Activated T-cell treated with anti-CD3 and anti-CD28 coated beads for 1 hour (primary cell): Measurements from ENCODE around the gene TACR1.
"Not testable (repeated sequence)": the region's sequence is repeated elsewhere in the genome, so short reads cannot be mapped to it uniquely, and the experiment has no call there.

Source experiments
- DNase-seq: peaks from one replicate; pipeline ENCODE4 v3.0.0-alpha.2; 2020; ENCODE audit warnings: low read depth

The TACR1 gene

GRCh38 chr2:75194184-75194868 is 5.0 kb downstream of the TACR1 start:
- DNase-seq, result no peak

DNA sequence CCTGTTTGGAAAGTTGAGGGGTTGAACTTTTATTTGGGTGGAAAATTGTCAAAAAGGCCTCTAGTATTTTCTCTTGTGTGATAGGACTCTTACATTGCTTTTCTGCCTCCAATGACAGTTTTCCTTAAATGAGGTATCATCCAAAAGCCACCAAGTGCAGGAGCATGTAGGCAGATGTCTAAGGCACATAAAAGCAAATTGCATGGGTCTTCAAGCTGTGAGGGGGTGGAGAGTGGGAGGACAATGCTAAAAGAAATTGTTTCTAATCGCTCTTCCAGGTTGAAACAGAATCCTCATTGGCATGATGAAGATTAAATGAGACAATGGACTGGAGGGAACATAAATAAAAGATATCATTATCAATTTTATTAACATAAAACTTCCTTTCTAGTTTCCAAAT is 6.8 kb downstream of the TACR1 start:
- DNase-seq, result no peak

- DNase-seq, result no peak
These were observed 8.9 kb downstream of the TACR1 start for GRCh38 chr2:75190271-75190990.

- no peak for DNase-seq
These were observed 12.5 kb downstream of the TACR1 start for GRCh38 chr2:75186821-75187220.

GRCh38 chr2:75182606-75183005 is 16.7 kb downstream of the TACR1 start:
- DNase-seq, result no peak

DNA sequence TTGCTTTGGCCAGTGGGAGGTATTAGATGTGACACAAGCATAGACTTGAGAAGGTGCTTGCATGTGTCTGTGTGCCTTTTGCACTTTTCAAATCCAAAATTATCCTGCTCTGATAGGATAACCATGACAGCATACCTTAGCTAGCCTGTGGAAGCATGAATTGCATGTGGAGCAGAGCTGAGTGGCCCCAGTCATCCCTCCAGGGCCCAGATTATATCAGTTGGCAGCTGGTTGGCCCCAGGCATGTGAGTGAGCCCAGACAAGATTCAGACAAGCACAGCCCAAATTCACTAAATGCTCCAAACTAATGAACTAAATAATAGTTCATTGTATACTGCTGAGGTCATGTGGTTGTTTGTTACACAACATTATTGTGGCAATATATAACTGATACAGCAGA is 18.8 kb downstream of the TACR1 start:
- no peak for DNase-seq

- no peak for DNase-seq
These were observed 21.9 kb downstream of the TACR1 start for GRCh38 chr2:75177427-75177826.

DNA sequence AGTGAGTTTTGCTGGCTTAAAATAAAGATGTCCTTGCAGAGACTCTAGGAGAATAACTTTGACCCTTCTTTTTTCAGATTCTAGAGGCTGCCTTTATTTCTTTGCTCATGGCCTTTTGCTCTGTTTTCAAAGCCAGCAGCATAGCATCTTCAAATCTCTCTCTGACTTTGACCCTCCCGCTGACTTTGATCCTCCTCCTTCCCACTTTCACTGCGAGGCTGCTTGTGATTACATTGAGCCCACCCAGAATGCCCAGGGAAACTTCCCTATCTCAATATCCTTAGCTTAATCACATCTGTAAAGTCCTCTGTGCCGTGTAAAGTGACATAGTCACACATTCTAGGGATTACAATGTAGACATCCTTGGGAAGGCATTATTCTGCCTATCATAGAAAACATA is 23.9 kb downstream of the TACR1 start:
- DNase-seq, result no peak

- DNase-seq, result no peak
These were observed 24.3 kb downstream of the TACR1 start for GRCh38 chr2:75174981-75175380.

DNA sequence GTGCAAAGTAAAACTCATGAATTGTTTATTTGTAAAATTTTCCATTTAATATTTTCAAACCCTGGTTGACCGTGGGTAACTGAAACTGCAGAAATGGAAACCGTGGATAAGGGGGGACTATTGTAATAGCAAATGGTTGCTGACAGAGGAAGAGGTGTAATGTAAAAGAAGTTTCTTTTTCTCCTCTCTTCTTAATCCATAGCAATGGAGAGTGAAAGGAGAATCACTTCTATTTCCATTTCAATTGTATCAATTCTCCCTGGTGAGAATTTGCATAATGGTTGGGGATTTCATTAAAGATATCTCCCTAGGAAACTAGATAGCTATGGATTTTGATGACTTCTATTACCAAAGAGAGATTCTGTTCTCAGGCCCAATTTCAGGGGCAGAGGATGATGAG is 24.8 kb downstream of the TACR1 start:
- no peak for DNase-seq

DNA sequence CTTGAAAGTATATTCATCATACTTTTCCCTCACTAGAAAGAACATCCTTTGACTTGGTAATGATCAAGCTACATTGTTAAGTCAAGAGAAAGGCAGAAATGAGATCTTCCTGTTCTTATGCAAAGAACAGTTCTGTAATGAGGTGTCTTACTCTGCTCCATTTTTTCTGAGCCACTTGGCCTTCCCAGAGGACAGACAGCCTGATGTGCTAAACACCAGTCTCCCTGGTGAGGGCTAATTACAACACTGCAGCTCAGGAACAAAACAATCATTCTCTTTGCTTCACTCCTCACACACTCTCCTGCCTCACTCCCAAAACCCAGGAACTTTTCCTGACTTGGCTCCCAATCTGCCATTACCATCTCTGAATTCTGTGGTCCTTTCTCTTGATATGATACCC is 25.6 kb downstream of the TACR1 start:
- DNase-seq, result no peak

DNA sequence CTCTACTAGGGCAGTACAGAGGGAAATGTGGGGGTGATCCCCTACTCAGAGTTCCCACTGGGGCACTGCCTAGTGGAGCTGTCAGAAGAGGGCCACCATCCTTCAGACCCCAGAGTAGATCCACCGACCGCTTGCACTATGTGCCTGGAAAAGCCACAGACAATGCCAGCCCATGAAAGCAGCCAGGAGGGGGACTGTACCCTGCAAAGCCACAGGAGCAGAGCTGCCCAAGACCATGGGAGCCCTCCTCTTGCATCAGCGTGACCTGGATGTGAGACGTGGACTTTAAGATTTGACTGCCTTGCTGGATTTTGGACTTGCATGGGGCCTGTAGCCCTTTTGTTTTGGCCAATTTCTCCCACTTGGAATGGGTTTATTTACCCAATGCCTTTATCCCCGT is 27.9 kb downstream of the TACR1 start:
- not testable (repeated sequence) for DNase-seq

- DNase-seq, result no peak
These were observed 28.4 kb downstream of the TACR1 start for GRCh38 chr2:75170889-75171288.

DNA sequence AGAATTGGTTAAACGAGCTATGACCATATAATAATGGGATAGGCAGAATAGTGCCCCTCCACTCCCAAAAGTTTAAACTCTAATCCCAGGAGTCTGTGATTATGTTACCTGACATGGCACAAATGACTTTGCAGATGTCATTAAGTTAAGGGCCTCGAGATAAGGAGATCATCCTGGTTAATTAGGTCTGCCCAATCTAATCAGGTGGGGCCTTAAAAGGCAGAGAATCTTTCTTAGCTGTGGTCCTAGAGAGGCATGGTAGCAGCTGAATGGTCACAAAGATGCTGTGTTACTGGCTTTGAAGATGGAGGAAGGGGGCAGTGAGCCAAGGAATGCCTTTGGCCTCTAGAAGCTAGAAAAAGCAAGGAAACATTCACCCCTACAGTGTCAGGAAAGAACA is 31.1 kb downstream of the TACR1 start:
- DNase-seq, result no peak

- DNase-seq, result no peak
These were observed 32.8 kb downstream of the TACR1 start for GRCh38 chr2:75166491-75166890.

DNA sequence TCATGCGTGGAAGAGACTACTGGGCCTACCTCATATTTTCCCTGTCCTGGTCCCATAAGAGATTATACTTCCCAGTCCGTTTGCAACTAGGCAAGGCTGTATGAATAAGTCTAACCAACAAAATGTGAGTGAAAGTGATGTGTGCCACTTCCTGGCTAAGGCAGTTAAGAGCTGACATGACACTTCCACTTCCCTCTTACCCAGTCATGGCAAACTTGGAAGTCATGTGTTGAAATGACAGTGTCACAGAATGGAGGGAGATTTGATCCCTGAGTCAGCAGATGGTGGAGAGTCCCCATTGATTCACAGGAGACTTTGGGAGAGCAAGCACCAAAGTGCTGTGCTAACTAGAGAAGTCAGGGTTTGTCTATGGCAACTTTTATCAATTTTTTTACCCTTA is 36.4 kb downstream of the TACR1 start:
- no peak for DNase-seq

- DNase-seq, result no peak
These were observed 37.1 kb downstream of the TACR1 start for GRCh38 chr2:75162259-75162658.

DNA sequence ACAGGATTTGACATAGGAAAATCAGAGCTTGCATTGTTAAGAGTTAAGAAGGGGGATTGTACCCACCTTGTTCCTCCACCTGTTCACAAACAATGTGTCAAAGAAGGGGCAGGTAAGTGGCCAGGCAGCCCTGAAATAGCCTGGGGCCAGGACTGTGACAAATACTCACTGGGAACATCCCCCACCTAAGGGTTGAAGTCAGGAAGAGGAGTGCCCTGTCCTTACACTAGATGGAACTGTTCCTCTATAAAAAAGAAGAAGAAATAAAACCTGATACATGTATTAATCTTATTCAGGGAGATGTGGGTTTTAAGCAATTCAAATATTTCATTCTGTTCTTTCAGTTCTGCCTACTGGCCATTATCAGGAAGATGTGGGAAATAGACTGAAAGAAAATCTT is 41.9 kb downstream of the TACR1 start:
- DNase-seq, result no peak

DNA sequence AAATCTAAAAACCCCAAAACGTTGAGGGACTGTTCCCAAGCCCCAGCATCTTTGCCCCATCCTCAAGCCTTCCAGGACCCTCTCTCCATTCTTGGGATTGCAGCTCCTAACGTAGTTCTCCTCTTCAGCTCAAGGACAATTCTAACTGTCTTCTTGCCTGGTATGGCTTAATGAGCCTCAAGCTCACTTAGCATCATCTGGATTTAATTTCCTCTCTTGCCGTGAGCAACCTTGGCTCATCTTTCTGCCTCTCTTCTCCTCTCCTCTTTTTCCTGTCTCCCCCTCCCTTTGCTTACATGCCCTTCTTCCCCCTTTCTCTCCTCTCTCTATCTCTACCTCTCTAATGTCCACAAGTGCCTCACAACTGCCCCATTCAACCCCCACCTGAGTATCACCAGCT is 44.2 kb downstream of the TACR1 start:
- no peak for DNase-seq

GRCh38 chr2:75153221-75153620 is 46.1 kb downstream of the TACR1 start:
- no peak for DNase-seq

DNA sequence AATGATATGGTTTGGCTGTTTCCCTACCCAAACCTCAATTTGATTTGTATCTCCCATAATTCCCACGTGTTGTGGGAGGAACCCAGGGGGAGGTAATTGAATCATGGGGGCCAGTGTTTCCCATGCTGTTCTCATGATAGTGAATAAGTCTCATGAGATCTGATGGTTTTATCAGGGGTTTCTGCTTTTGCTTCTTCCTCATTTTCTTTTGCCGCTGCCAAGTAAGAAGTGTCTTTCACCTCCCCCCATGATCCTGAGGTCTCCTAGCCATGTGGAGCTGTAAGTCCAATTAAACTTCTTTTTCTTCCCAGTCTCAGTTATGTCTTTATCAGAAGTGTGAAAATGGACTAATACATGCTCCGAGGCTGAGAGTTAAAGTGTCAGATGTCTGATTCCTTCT is 47.1 kb downstream of the TACR1 start:
- not testable (repeated sequence) for DNase-seq

DNA sequence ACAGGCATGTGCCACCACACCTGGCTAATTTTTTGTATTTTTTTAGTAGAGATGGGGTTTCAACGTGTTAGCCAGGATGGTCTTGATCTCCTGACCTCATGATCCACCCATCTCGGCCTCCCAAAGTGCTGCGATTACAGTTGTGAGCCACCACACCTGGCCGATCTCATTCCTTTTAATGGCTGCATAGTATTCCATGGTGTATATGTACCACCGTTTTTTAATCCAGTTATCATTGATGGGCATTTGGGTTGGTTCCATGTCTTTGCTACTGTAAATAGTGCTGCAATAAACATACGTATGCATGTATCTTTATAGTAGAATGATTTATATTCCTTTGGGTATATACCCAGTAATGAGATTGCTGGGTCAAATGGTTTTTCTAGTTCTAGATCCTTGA is 51.4 kb downstream of the TACR1 start:
- DNase-seq, result not testable (repeated sequence)

- no peak for DNase-seq
These were observed 52.6 kb downstream of the TACR1 start for GRCh38 chr2:75146606-75147332.
